Kidney (tissue), 14 donors: ENCODE measurements around the gene DOK7. TPM values are rescaled to one million over a fixed set of nuclear protein-coding genes. Genes with fewer than 3 reads are reported as not detected.

Experiments
- DNase-seq, 5 donors: peaks; one replicate each; pipeline ENCODE4 v3.0.0-alpha.2; 2013 to 2020
- FAIRE-seq: peaks from 2 replicates; lab custom pipeline; 2012; peaks lifted over from hg19 to GRCh38; lab: Jason Lieb, UNC
- H3K27ac ChIP-seq, 2 donors: one replicate each; pipeline ENCODE4 v1.7.0; 2013; ENCODE audit warnings: low read depth in 2 of 2, low read length in 2 of 2, inconsistent platforms in 1 of 2
- H3K27me3 ChIP-seq: one replicate; pipeline ENCODE4 v1.7.1; 2013; ENCODE audit warnings: low read length, inconsistent platforms; ENCODE audit not compliant: control insufficient read depth, insufficient read depth
- H3K36me3 ChIP-seq, 3 donors: one replicate each; pipeline versions ENCODE4 v1.7.0 to v1.7.1; 2013; ENCODE audit warnings: low read length in 3 of 3, control low read depth in 1 of 3, inconsistent platforms in 1 of 3; ENCODE audit not compliant: insufficient read depth in 3 of 3, control insufficient read depth in 2 of 3
- H3K4me1 ChIP-seq, 3 donors: one replicate each; pipeline versions ENCODE4 v1.7.0 to v1.7.1; 2013; ENCODE audit warnings: low read length in 3 of 3, inconsistent platforms in 1 of 3, low read depth in 1 of 3; ENCODE audit not compliant: control insufficient read depth in 2 of 3, insufficient read depth in 2 of 3
- H3K4me3 ChIP-seq, 3 donors: one replicate each; pipeline versions ENCODE4 v1.7.0 to v1.8.1; 2013; ENCODE audit warnings: low read length in 3 of 3, control low read depth in 1 of 3, inconsistent platforms in 1 of 3
- H3K9ac ChIP-seq, 3 donors: one replicate each; pipeline versions ENCODE4 v1.7.0 to v1.7.1; 2013; ENCODE audit warnings: low read length in 3 of 3, control low read depth in 1 of 3, inconsistent platforms in 1 of 3
- H3K9me3 ChIP-seq, 3 donors: one replicate each; pipeline versions ENCODE4 v1.7.0 to v1.7.1; 2013; ENCODE audit warnings: low read length in 3 of 3, control low read depth in 1 of 3, inconsistent platforms in 1 of 3; ENCODE audit not compliant: control insufficient read depth in 2 of 3, insufficient read depth in 1 of 3
- intact Hi-C: fragments of 100-400 bp; cut with DNase I; formaldehyde crosslinking; loops from one replicate; pipeline ENCODE4 v1.11.1; 2022
- polyA plus RNA-seq: library from polyadenylated mRNA; stranded (reverse); fragments of 350-450 nt; fragmentation: Illumina TruSeq; extraction: RNeasy Lipid Tissue Mini Kit (QIAGEN cat#74804); gene quantifications from one replicate; pipeline ENCODE4 v1.2.3, GENCODE V29; 2014; ENCODE audit warnings: low read depth, low replicate concordance; ENCODE audit not compliant: insufficient read depth
- total RNA-seq: library from RNA; stranded (reverse); fragmentation: NEBNext Ultra II Directional; extraction: Animal tissue kit (Norgen Biotek cat#: 25700); gene quantifications from one replicate; pipeline ENCODE4 v1.2.1, GENCODE V29; 2021
- TF ChIP-seq, protein P1 (sequence below): IDR thresholded peaks from 3 replicates; pipeline ENCODE4 v1.5.1; 2012; ENCODE audit warnings: mild to moderate bottlenecking, moderate library complexity, borderline replicate concordance; ENCODE audit not compliant: insufficient read depth; ENCODE audit errors: extremely low read depth
- donor health status: control.
- donor health status: control.
- donor health status: control.
- donor health status: control.
- donor health status: control.
- donor health status: DM: yes; HTN: yes; CAD: no.
- donor health status: Normal renal cell carcinoma (clear cell type).

The DOK7 gene
- total and polyA plus RNA-seq, 2 donors from 2014 or later, result 1.2 to 7.0 TPM

DNA sequence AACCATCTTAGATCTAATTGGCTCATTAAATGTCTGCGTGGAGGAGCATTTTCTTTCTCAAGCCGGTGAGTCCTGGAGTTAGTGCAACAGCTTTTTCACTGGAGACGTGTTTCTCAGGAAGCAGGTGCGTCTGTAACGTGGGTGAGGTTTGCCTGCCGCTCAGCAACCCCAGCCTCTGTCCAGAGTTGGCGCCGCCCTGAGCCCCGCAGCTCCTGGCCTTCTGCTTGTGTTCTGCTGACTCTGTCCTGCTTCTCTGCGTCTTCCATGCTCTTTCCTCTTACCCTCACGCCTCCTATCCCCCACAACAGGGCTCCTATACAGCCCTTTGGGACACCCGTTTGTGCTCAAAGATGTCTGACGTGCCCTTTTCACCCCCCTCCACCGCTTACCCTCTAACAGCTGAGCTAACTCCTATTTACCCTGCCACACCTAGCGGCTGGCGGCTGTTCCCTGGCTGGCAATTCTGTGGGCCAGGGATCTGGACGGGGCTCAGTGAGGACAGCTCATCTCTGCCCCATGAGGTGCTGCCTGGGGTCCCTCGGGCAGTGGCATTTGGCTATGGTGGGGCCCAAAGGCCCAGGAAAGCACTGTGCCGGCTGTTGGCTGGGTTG is 18.8 kb downstream of the DOK7 start:
- Histone ChIP-seq H3K4me3 (no peak overlapping the region), H3K9me3 (no peaks in the 10 kb centered on the region), H3K9ac (no peak overlapping the region), H3K4me1 (peaks cover 0 to 12% (median 0%) of the 10 kb centered on the region in 3 donors), H3K27me3 (no peaks in the 10 kb centered on the region), H3K27ac (no peak overlapping the region), H3K36me3 (no peaks in the 10 kb centered on the region)
- intact Hi-C loops, result no loop called here
- FAIRE-seq, result no peak
- TF ChIP-seq, protein P1, sequence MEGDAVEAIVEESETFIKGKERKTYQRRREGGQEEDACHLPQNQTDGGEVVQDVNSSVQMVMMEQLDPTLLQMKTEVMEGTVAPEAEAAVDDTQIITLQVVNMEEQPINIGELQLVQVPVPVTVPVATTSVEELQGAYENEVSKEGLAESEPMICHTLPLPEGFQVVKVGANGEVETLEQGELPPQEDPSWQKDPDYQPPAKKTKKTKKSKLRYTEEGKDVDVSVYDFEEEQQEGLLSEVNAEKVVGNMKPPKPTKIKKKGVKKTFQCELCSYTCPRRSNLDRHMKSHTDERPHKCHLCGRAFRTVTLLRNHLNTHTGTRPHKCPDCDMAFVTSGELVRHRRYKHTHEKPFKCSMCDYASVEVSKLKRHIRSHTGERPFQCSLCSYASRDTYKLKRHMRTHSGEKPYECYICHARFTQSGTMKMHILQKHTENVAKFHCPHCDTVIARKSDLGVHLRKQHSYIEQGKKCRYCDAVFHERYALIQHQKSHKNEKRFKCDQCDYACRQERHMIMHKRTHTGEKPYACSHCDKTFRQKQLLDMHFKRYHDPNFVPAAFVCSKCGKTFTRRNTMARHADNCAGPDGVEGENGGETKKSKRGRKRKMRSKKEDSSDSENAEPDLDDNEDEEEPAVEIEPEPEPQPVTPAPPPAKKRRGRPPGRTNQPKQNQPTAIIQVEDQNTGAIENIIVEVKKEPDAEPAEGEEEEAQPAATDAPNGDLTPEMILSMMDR, result no peak
- DNase-seq, result no peak

DNA sequence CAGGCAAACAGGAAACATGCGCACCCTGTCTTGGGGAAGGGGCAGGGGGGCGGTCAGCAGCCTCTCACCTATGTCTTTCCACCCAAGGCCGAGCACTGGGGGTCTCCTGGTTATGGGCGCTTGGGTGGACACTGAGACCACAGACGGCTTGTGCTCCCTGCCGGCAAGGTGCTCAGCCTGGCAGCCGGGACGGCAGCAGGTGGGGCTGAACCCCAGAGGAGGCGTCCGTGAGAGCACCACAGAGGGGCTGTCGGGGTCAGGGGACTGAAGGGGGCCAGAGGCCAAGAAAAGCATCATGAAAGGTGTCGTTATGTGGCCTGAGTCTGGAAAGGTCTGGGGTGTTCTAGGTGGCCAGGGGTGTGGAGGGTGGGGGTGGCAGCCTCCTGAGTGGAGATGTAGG is 19.6 kb downstream of the DOK7 start:
- no peak for FAIRE-seq
- Histone ChIP-seq H3K27ac (no peak overlapping the region), H3K9me3 (no peaks in the 10 kb centered on the region), H3K36me3 (no peaks in the 10 kb centered on the region), H3K4me1 (peaks cover 0 to 12% (median 0%) of the 10 kb centered on the region in 3 donors), H3K27me3 (no peaks in the 10 kb centered on the region), H3K4me3 (no peak overlapping the region), H3K9ac (no peak overlapping the region)
- DNase-seq, result no peak
- TF ChIP-seq, protein P1, result no peak
- intact Hi-C loops, result no loop called here

DNA sequence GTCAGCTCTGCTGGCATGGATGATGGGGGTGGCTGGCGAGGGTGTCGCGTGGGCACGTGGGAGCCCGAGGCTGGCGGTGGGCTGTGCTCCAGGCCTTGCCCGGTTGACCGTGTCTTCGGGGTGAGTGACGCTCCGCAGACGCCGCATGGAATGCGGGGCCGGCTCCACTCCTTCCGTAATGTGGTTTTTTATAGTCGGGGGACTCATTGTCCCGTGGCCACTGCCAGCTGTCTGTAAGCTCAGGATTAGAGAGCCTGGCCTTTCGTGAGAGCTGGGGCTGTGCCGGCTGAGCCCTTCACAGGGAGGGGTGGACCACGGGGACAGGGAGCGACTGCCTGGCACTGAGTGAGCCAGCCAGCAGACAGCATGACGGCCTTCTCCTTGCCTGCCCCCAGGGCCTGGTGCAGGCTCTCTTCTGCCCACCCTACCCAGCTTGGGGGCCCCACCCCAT is 20.4 kb downstream of the DOK7 start:
- Histone ChIP-seq H3K9ac (no peak overlapping the region), H3K27ac (peak overlapping the region in 1 of 2 donors; percentile 32)
- TF ChIP-seq, protein P1, result no peak

More for the DNA sequence above, 20.4 kb downstream of the DOK7 start:
- peak in 3 of 5 donors; percentile 54 to 65 (median 65) for DNase-seq
- no peaks in the 10 kb centered on the region for H3K9me3 ChIP-seq
- peaks cover 0 to 12% (median 0%) of the 10 kb centered on the region in 3 donors for H3K4me1 ChIP-seq
- no peak for FAIRE-seq
- H3K36me3 ChIP-seq, result no peaks in the 10 kb centered on the region
- intact Hi-C loops, result no loop called here
- no peaks in the 10 kb centered on the region for H3K27me3 ChIP-seq
- H3K4me3 ChIP-seq, result no peak overlapping the region
